NCI-H2196 (cell line): ENCODE measurements around the gene PLEKHA1.

Experiments
- DNase-seq: peaks from one replicate; lab custom pipeline; 2025; ENCODE audit not compliant: unreplicated experiment; lab: John Stamatoyannopoulos, UW

PLEKHA1 gene

DNA sequence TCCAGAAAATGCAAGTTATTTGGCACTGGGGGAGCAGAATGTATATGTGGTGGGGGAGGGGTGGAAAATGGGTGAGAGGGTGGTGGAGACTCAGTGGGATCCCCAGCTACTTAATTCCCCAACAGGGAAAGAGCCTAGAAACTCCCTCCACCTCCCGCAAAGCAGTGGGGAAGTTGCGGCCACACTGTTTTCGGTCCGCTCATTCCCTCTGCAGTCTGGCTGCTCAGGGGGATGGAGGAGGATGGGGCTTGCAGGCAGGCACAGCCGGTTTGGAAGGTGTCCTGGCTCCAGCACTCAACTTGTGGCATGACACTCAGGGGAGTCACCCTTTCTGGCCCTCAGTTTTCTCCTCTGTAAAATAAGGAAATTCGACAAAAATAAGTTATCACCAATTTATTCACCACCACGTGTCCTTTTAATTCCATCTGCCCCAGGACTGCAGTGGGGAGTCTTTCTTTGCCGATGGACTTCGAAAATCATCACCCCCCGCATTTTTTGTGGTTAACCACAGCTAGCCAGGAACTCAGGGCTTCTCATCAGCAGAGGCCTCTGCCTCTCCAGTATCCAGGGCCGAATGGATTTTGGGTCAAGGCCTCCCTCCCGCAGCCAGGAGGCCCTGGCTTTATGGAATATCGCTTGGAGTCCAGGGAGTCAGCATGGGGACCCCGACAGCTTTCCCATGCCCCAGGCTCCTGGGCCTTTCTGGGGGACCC, 85.2 kb downstream of the PLEKHA1 start:
- no peak for DNase-seq

DNA sequence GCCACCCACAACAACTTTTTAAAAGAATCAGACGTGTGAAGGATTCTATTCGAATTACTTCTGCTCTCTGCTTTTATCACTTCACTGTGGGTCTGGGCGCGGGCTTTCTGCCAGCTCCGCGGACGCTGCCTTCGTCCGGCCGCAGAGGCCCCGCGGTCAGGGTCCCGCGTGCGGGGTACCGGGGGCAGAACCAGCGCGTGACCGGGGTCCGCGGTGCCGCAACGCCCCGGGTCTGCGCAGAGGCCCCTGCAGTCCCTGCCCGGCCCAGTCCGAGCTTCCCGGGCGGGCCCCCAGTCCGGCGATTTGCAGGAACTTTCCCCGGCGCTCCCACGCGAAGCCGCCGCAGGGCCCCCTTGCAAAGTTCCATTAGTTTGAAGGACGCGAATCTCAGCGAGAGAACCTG, 86.4 kb downstream of the PLEKHA1 start:
- no peak for DNase-seq

DNA sequence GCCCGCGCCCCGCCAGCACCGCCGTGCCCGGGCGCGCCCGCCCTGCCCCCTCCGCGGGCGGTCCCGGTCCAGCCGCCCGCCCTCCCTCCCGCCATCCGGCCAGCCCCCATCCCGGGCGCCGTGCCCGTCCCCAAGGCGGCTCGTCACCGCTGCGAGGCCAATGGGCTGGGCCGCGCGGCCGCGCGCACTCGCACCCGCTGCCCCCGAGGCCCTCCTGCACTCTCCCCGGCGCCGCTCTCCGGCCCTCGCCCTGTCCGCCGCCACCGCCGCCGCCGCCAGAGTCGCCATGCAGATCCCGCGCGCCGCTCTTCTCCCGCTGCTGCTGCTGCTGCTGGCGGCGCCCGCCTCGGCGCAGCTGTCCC, 86.8 kb downstream of the PLEKHA1 start, which contains the start of gene HTRA1:
Gene HTRA1, plus strand, starts transcription at position 187 of the 362 bp plus-strand sequence. Its CDS starts 100 bp downstream, at position 287.
- peak; percentile 54 for DNase-seq

DNA sequence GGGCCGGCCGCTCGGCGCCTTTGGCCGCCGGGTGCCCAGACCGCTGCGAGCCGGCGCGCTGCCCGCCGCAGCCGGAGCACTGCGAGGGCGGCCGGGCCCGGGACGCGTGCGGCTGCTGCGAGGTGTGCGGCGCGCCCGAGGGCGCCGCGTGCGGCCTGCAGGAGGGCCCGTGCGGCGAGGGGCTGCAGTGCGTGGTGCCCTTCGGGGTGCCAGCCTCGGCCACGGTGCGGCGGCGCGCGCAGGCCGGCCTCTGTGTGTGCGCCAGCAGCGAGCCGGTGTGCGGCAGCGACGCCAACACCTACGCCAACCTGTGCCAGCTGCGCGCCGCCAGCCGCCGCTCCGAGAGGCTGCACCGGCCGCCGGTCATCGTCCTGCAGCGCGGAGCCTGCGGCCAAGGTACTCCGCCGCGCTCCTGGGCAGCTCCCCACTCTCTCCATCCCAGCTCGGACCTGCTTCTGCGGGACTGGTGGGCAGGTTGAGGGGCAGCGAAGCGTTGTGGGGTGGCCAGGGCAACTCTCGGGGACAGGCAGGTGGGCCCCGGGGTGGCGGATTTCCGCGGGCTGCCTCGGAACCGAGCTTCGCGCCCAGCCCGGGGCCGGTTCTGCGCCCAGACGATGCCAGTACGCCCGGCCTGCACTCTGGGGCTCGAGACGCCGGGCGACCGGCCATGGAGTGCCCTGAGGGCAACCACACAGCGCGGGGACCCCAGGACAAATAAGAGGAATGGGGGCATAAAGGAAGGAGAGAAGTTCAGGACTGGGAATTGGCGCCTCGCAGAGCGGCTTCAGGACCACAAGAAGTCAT, 87.4 kb downstream of the PLEKHA1 start:
- no peak for DNase-seq

DNA sequence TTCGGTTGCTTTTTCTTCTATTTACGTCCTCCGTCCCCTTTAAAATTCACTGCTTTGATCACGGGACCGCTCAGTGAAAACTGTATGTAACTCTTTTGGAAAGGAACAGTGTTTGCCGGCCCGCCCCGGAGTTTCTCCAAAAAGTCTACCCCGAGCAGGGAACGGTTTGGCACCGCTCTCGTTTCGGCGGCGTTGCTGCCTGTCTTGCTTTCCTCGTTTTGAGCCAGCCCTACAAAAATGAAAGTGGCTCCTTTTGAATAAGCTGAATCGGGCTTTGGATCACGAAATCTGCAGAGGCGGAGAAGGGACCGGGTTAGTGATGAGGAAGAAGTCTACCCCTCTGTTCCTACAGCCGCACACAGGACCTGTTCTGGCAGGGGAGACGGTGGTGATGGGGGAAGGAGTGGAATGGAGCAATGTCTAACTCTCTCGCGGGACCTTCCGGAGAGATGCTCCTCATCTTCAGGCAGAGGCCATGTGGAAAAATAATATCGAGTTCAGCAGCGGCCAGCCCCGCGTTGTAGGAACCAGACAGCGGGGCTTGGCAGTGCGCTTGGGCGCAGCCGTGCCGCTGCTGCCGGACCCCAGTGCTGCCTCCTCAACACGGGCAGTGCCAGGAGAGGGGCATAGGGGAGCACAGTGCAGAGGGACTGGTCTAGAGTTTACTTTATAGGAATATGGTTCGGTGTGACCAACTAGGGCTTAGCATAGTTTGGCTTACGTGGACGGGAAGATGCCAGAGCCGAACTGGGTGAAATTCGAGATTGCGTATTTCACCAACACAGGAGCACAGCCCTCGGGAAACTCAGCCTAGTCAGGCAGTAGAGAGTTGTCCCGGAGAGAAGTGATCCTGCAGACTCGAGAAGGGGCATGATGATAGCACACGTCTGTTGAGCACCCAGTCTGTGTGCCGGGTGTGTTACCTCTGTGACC, 88.3 kb downstream of the PLEKHA1 start:
- no peak for DNase-seq

DNA sequence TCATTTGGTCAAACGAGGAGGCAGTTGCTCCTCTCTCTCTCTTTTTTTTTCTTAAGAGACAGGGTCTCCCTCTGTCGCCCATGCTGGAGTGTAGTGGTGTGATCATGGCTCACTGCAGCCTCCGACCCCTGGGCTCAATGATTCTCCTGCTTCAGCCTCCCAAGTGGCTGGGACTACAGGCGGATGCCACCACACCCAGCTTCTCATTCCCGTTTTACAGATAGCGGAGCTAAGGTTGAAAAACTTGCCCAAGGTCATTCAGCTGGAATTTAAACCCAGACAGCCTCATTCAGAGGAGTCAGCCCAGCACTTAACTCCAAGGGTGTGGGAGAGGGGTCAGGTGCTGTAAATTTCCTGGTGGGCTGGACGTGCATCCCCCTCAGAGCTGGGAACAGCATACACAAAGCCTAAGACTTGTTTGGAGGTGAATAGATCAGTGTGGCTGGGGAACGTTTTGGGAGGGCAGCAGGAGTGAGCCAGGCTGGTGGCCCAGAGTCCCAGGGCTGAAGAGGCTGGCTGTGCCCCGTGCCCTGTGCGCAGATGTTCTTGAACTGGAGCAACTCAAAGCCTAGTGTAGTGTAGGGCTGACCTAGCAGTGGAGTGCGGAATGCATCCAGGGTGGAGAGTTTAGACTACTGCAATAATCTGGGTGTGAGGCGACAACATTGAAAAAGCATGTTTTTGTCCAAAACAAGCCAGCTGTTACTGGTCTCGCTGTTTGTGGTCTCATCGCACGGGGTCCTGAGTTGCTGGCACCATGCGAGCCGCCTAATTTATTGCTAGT, 89.2 kb downstream of the PLEKHA1 start:
- no peak for DNase-seq

DNA sequence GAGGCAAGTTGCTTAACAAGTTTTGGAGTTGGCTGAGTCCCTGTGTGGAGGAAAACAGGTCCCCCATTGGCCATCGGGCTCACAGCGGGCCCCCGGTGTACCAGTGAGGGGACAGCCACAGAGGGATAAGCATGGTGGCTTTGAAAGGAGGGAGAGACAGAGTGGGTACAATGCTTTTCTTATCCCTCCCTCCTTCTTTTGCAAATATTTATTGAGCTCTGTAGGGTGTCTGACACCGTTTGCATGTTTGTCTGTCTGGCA, 89.7 kb downstream of the PLEKHA1 start:
- DNase-seq, result no peak

DNA sequence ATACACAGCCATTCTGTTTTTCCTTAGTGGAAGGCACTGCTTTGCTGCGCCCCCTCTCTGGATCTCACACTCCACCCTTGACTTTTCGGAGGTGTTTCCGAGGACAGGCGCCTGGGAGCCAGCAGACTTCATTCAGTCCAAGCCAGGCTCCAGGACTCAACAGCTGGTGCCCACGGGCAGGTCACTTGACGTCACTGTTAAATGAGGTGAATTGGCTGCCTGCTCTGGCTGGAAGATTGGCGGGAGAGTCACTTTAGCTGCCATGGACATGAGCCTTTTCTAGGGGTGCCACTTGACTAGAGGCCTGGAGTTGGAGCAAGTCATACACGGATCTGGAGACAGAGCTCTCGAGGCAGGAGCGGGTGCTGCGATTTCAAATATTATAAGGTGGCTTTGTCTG, 90.1 kb downstream of the PLEKHA1 start:
- no peak for DNase-seq

DNA sequence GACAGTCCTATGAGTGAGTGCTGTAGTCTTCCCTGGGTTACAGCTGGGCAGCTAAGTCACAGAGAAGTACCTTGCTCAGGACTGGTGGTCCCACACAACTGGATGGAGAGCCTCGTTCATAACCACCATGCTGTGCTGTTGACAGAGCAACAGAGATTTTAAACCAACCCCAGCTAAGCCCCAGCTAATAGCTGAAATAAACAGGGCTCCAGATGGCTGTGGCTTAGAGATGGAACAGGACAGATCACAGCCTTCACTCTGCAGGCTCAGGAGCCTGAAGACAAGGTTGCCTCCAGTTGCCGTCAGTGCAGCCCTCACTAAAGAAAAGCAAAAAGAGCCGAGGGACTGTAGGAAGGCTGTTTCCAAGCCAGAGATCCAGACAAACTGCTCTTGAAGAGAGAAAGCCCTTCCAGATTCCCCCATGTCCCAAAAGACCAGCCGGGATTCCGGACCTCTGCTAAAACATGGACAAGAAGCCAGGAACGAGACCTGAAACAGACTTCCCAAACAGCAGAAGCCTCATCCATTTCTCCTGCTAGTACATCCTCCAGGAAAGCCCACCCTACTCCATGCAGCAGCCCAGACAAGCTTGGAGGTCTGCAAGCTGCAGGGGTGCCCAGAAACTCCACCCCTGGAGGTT, 91.0 kb downstream of the PLEKHA1 start:
- DNase-seq, result no peak

DNA sequence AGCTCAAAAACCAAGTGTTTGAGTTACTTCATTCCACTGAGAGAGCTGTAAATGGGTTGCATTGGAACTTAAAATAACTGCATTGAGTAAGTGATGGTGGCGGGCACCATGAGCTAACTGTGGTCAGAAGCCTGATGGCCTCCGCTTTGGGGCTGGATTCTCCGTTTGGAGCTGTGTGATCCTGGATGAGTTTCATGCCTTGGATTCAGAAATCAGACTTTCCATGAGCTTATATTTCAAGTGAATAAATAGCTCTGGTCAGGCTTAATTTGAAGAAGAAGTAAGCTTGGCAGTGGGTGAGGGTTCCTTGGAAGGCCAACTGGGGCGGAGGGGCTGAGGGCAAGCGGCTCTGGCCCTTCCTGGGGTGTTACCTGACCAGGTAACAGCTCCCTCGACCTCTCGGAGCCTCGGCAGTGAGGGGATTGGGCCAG, 92.5 kb downstream of the PLEKHA1 start:
- DNase-seq, result no peak

DNA sequence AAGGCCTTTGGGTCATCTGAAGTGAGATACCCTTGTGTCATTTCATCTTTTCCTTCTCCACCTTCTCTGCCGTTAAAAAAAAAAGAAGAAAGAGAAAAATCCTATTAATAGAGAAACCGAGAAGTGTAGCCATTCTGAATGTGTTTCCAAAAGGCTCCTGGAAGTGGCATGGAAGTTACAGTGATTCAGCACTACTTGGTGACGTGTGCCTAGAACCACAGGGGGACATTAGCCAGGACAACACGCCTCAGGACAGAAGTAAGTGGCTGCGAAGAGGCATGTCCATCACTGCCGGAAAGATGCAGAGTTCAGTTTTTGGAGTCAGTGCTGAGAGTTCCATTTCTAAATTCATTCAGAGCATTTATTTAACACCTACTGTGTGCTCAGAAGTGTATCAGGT, 93.2 kb downstream of the PLEKHA1 start:
- DNase-seq, result no peak

DNA sequence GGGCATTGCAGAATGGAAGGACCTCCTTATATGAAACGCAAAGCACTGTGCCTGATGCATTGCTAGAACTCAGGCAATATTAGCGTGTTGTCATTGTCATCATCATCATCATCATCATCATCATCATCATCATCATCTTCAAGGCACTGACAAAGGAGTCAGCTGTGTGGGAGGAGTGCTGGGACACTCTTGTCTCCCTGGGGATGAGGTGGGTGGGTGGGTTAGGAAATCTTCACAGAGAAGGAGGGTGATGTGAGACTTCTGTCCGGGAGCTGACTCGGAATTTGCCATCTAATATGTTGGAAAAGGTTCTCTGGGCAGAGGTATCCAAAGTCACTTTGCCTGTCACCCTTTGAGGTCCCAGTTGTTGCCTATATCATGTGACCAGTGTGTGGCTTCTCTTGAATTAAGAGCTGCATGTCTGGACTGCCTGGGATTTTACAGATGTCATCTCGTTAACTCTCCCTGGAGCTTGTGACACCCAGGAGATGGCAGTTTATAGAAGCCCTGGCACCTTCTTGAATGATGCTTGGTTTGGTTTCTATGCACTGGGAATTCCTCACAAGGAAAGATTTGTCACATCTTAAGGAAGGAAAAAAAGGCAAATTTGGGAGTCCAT, 93.9 kb downstream of the PLEKHA1 start:
- no peak for DNase-seq

DNA sequence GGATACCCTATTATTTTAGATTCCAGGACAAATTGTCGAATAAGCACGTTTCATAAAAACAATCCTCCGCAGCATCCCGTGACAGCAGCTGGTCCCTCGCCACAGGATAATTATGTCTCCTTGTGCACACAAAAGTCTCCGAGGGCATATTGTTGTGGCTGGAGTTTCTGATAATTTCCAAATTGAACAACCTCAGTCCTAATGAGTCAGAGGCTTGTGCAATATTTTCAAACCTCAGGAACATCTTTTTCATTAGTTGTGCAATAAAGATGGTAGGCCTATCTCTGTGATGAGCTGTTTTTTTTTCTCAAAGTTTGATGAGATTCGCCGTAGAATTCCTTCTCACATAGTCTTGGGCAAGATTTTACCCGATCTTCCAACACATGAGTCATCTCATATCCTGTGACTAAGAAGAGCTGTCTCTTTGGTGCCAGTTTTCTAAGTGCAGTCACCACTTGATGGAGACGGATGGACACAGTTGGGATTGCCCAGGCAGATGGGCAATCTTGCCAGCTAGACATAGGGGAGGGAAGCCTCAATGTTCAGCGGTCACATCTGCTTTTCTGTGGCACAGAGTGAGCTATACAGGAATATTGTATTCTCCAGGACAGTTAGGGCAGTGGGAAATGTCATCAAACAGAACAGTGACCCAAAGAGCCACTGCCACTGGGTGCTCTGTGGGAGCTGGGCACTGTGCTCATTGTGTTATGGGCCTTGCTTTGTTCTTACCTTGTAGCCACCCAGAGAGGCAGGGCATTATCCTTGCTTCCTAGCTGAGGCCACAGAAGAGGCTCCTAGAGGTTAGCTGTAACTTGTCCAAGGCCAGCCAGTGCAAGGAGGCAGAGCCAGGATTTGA, 94.6 kb downstream of the PLEKHA1 start:
- no peak for DNase-seq

DNA sequence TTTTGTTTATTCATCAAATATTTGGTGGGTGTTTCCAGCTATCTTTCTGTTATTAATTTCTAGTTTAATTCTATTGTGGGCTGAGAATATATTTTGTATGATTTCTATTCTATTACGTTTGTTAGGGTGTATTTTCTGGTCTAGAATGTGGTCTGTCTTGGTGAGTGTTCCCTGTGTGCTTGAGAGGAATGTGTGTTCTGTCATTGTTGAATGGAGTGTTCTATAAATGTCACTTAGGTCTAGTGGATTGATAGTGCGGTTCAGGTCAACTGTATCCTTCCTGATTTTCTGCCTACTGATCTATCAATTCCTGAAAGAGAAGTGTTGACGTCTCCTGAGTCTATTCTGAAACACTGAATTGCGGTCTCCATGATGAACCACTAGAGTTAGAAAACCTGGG, 95.3 kb downstream of the PLEKHA1 start:
- DNase-seq, result no peak

DNA sequence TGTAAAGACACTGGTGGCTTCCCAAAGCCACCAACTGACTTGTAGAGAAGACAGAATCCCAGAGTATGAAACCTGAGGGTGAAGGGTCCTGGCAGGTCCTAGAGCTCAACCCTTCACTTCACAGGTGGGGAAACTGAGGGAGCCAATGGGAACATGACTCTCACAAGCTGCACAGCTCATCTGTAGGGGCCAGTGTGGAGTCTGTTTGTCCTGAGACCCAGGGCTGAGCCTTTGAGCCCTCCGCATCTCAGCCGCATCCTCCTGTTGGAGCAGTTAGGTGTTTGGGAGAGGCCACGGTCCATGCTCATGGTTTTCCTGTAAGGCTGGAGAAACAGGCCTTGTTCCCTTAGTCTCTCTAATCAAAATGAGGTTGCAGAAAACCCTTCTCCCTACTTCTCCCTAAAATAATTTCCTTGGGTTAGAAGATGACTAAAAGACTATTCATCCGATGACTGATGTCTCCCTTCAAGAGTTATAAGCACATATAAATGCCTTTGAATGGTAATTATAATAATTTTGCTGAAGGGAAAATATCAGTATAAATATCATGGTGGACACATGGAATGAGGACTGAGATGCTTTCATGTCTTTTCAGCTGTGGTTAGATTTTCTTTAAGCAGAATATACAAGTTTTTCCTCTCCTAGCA, 97.1 kb downstream of the PLEKHA1 start:
- no peak for DNase-seq

DNA sequence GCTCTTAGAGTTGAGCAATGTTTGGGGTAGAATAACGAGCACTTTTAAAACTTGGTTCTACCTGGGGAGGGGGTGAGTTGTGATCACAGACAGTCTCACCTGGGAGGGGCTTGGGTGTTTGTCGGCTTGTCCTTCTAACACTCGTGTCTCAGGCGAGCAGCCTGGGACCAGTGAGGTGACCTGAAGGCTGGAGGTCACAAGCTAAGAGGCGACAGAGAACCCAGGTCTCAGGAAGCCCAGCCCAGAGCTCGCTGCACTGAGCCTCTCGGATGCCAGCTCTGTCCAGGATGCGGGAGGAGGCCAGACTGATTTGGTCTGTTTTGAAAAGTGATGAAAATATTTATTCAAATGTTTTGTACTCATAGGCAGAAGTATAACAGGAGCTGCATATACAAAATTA, 98.6 kb downstream of the PLEKHA1 start:
- DNase-seq, result no peak

DNA sequence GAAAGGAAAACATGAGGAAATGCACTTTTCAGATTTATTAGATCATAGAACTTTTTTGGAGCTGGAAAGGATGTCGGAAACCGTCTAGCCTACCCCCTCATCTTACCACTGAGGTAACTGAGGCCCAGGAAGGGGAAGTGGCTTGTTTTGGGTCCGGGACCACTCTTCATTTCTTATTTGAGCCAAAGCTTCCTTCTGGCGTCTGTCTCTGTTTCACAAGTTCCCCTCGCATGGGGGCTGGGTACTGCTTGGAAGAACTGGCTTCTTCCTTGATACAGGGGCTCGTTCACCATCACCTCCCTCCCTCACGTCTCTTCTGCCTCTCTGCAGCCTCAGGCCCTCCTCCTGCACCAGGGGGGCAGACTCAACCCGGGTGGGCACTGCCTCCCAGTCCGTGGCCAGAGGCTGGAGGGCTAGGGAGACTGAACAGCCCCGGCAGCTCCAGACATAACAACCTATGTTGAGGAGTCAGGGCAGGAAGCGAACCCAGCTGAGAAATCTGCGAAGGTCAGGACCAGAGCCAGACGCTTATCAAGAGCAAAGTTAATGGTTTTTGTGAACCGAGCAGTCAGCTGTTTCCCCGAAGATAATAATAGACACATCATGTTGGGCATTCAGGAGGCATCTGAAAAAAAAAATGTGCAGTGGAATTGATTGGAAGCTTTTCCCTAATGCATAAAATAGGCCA, 99.8 kb downstream of the PLEKHA1 start:
- DNase-seq, result no peak

DNA sequence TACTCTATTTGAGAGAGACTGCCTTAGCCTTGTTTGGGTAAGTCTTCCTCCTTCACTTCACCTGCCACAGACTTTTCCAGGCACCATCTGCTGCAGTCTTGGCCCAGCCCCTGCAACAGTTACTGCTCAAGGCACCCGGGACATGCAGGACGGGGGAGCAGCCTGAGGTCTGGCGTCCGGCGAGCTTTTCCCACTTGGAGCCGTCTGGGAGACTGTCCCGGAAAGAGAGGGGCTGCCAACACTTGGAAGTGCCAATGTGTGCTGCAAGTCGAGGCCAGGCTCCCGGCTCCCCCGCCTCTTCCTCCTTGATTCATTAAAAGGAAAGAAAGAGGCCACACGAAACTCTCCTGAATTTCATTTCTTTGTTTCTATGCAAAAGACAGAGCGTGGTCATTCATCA, 100.6 kb downstream of the PLEKHA1 start:
- DNase-seq, result no peak
